A549 (cell line): Measurements from ENCODE around the gene PLEKHG7. TPM values are rescaled to one million over a fixed set of nuclear protein-coding genes. Genes with fewer than 3 reads are reported as not detected.

Experiments
- ATAC-seq, 2 experiments: fragments of 200-7000 bp in 1 of 2; fragments of >200 bp in 1 of 2; cut with Nextera tagmentation in 1 of 2; cut with Tn5 transposase in 1 of 2; 3 replicates each; pipeline versions ENCODE4 v1.8.0 to v1.9.1; 2018 to 2020; ENCODE audit warnings: mild to moderate bottlenecking in 1 of 2, moderate library complexity in 1 of 2
- CTCF ChIA-PET: fragments of 300-600 bp; sonication (Branson Sonifier 250); formaldehyde crosslinking; extraction: SDS; loops from one replicate; lab custom pipeline; 2021; ENCODE audit warnings: antibody characterized with exemption, inconsistent platforms; lab: Yijun Ruan, JAX
- POLR2A ChIA-PET: fragments of 350-600 bp; formaldehyde crosslinking; extraction: SDS; loops from one replicate; lab custom pipeline; 2021; ENCODE audit warnings: antibody characterized with exemption, inconsistent platforms; lab: Yijun Ruan, JAX
- DNase-seq, 2 experiments: peaks; one replicate each; pipeline versions ENCODE4 v3.0.0 to v3.0.0-alpha.2; 2011 to 2016; ENCODE audit warnings: low read depth in 1 of 2, low spot score in 1 of 2
- FAIRE-seq: peaks from 2 replicates; lab custom pipeline; 2011; peaks lifted over from hg19 to GRCh38; lab: Jason Lieb, UNC
- H3K27ac ChIP-seq, 2 experiments: fragments of >200 bp; sonication (Bioruptor Twin); formaldehyde crosslinking; 3 replicates each; pipeline ENCODE4 v1.5.1; 2016 to 2017
- H3K4me1 ChIP-seq: fragments of >200 bp; sonication (Bioruptor Twin); formaldehyde crosslinking; 3 replicates; pipeline ENCODE4 v1.6.1; 2016
- H3K4me2 ChIP-seq: fragments of >200 bp; sonication (Bioruptor Twin); formaldehyde crosslinking; 3 replicates; pipeline ENCODE4 v1.6.1; 2016
- H3K4me3 ChIP-seq: fragments of >200 bp; sonication (Bioruptor Twin); formaldehyde crosslinking; 3 replicates; pipeline ENCODE4 v1.5.1; 2016
- H3K9me3 ChIP-seq: fragments of >200 bp; sonication (Bioruptor Twin); formaldehyde crosslinking; 3 replicates; pipeline ENCODE4 v1.6.1; 2016
- CEBPB ChIP-seq, 2 experiments: fragments of >200 bp in 1 of 2; sonication (Bioruptor Twin) in 1 of 2; formaldehyde crosslinking in 1 of 2; IDR thresholded peaks; 2 replicates each; pipeline ENCODE4 v1.6.1; 2012 to 2016
- CHD4 ChIP-seq: fragments of 200-600 bp; sonication (generic); IDR thresholded peaks from 2 replicates; pipeline ENCODE4 v1.6.1; 2016; ENCODE audit warnings: antibody characterized with exemption, mild to moderate bottlenecking, borderline replicate concordance
- CTCF ChIP-seq: fragments of >200 bp; sonication (Bioruptor Twin); formaldehyde crosslinking; IDR thresholded peaks from 3 replicates; pipeline ENCODE4 v1.5.1; 2016
- FOSB ChIP-seq: fragments of 250-450 bp; sonication (Bioruptor Pico); IDR thresholded peaks from 2 replicates; pipeline ENCODE4 v1.5.0; 2020; ENCODE audit warnings: mild to moderate bottlenecking, moderate library complexity
- GATA3 ChIP-seq: IDR thresholded peaks from 2 replicates; pipeline ENCODE4 v1.6.1; 2012; ENCODE audit warnings: borderline replicate concordance
- HES2 ChIP-seq: fragments of >200 bp; sonication (Bioruptor Twin); formaldehyde crosslinking; IDR thresholded peaks from 2 replicates; pipeline ENCODE4 v1.6.1; 2016
- HOXA7 ChIP-seq: fragments of 250-450 bp; sonication (Bioruptor Pico); IDR thresholded peaks from 2 replicates; pipeline ENCODE4 v1.5.0; 2020; ENCODE audit warnings: mild to moderate bottlenecking, moderate library complexity
- JUN ChIP-seq, 2 experiments: fragments of >200 bp; sonication (Bioruptor Twin); formaldehyde crosslinking; IDR thresholded peaks; 2 replicates in 1 of 2; 3 replicates in 1 of 2; pipeline ENCODE4 v1.6.1; 2016 to 2017
- JUNB ChIP-seq: fragments of >200 bp; sonication (Bioruptor Twin); formaldehyde crosslinking; IDR thresholded peaks from 2 replicates; pipeline ENCODE4 v1.6.1; 2016
- KDM5A ChIP-seq: fragments of 200-600 bp; sonication (generic); IDR thresholded peaks from 2 replicates; pipeline ENCODE4 v1.6.1; 2016; ENCODE audit warnings: antibody characterized with exemption, mild to moderate bottlenecking
- MAX ChIP-seq: IDR thresholded peaks from 2 replicates; pipeline ENCODE4 v1.6.1; 2012
- NPAS2 ChIP-seq: fragments of 250-450 bp; sonication (Bioruptor Pico); IDR thresholded peaks from 2 replicates; pipeline ENCODE4 v1.8.0; 2022; ENCODE audit warnings: mild to moderate bottlenecking, moderate library complexity, borderline replicate concordance
- NR3C1 ChIP-seq: fragments of >200 bp; sonication (Bioruptor Twin); formaldehyde crosslinking; IDR thresholded peaks from 3 replicates; pipeline ENCODE4 v1.6.1; 2017
- PHF8 ChIP-seq: fragments of 200-600 bp; sonication (generic); IDR thresholded peaks from 2 replicates; pipeline ENCODE4 v1.6.1; 2016; ENCODE audit warnings: low read depth, mild to moderate bottlenecking, antibody characterized with exemption, moderate library complexity, borderline replicate concordance
- POLR2AphosphoS2 ChIP-seq: conservative IDR thresholded peaks from 2 replicates; pipeline ENCODE4 v1.6.1; 2012; ENCODE audit warnings: low read length, improper control_type of control experiment, inconsistent platforms
- RARB ChIP-seq: fragments of 250-450 bp; sonication (Bioruptor Pico); IDR thresholded peaks from 2 replicates; pipeline ENCODE4 v1.8.0; 2021; ENCODE audit warnings: mild to moderate bottlenecking, moderate library complexity
- RFX5 ChIP-seq: fragments of 450-650 bp; IDR thresholded peaks from 2 replicates; pipeline ENCODE4 v1.7.1; 2014; ENCODE audit warnings: antibody characterized with exemption, mild to moderate bottlenecking, moderate library complexity
- TFCP2L1 ChIP-seq: fragments of 250-450 bp; sonication (Bioruptor Pico); IDR thresholded peaks from 2 replicates; pipeline ENCODE4 v1.5.0; 2021; ENCODE audit warnings: mild to moderate bottlenecking
- USF2 ChIP-seq: fragments of 450-650 bp; IDR thresholded peaks from 2 replicates; pipeline ENCODE4 v1.6.1; 2014; ENCODE audit warnings: antibody characterized with exemption
- ZFP36 ChIP-seq: fragments of 450-650 bp; IDR thresholded peaks from 2 replicates; pipeline ENCODE4 v1.6.1; 2014; ENCODE audit warnings: borderline replicate concordance; ENCODE audit not compliant: partially characterized antibody
- ZNF302 ChIP-seq: fragments of 250-450 bp; sonication (Bioruptor Pico); IDR thresholded peaks from 2 replicates; pipeline ENCODE4 v1.9.0; 2021; ENCODE audit warnings: inconsistent platforms, mild to moderate bottlenecking, moderate library complexity
- WGBS: methylation state at CpG from one replicate; pipeline ENCODE4 v1.1.6; 2017; ENCODE audit errors: missing lambda C conversion rate; 5-methylcytosine and 5-hydroxymethylcytosine counted together
- polyA plus RNA-seq, 4 experiments: library from polyadenylated mRNA; depleted of rRNA in 3 of 4; stranded (reverse); fragments of >200 nt; fragmentation: RNase III in 1 of 4; extraction: RNeasy Plus Mini Kit Qiagen cat#74134 plus additional on column Dnase treatment in 1 of 4; gene quantifications; 2 replicates in 3 of 4; 3 replicates in 1 of 4; pipeline ENCODE4 v1.2.3, GENCODE V29; 2011 to 2017

PLEKHG7 gene
- polyA plus RNA-seq, 2 of the 4 experiments (the other 2 are of a cell fraction) = 0.03 to 0.05 TPM

- POLR2A ChIA-PET = no interaction called here
- DNase-seq (no peak), FAIRE-seq (no peak), ATAC-seq (no peak)
- Histone ChIP-seq H3K4me2 (no peak overlapping the region), H3K4me1 (no peaks in the 10 kb centered on the region), H3K9me3 (no peaks in the 10 kb centered on the region), H3K4me3 (no peak overlapping the region), H3K27ac (no peak overlapping the region)
- TF ChIP-seq HOXA7 (no peak), CEBPB (IDR thresholded peaks at IDR 0.05) (no peak), NPAS2 (CRISPR knock-in tag) (no peak), RFX5 (no peak), POLR2AphosphoS2 (no peak), NR3C1 (no peak), FOSB (CRISPR knock-in tag) (no peak), MAX (no peak), CHD4 (no peak), CTCF (no peak), USF2 (no peak), HES2 (no peak), KDM5A (no peak), ZNF302 (no peak)
- CTCF ChIA-PET = no interaction called here
- WGBS = 64% methylated on average over 4 of the region's 4 CpGs
Observed at GRCh38 chr12:92703786-92704185, 997 bp downstream of the PLEKHG7 start.

- ChIA-PET CTCF (interaction anchor here (0.6 to 1.1 kb wide), 3 partner anchors 15 to 270 kb away, joined by 3 to 4 read pairs (median 3); no protein-coding TSS in a partner anchor), POLR2A (no interaction called here)
- Histone ChIP-seq H3K27ac (no peak overlapping the region), H3K4me2 (no peak overlapping the region), H3K4me1 (no peaks in the 10 kb centered on the region), H3K4me3 (no peak overlapping the region), H3K9me3 (no peaks in the 10 kb centered on the region)
- TF ChIP-seq JUN (IDR thresholded peaks at IDR 0.05) (no peak), GATA3 (no peak), TFCP2L1 (CRISPR knock-in tag) (no peak), MAX (no peak), RARB (CRISPR knock-in tag) (no peak), PHF8 (no peak), ZFP36 (no peak), JUNB (no peak), HOXA7 (no peak), CTCF (no peak), FOSB (CRISPR knock-in tag) (no peak)
- no peak for FAIRE-seq
- no peak for DNase-seq
- no peak for ATAC-seq
- WGBS = 77% methylated on average over 7 of the region's 7 CpGs
Observed at GRCh38 chr12:92706594-92706993, 3.8 kb downstream of the PLEKHG7 start.
